ENCODE measurements around the gene ZNF581. TPM values are rescaled to one million over a fixed set of nuclear protein-coding genes. Genes with fewer than 3 reads are reported as not detected.

Gene ZNF581
- polyA plus RNA-seq, 3 donors: 25.1 to 31.6 (median 29.4) TPM

GRCh38 chr19:55693336-55693974 lies 50.0 kb downstream of the ZNF581 start:
- Mint-ChIP-seq H3K4me3 (peak overlapping the region in 1 of 2 donors; percentile 24), H3K27ac (peak overlapping the region in 4 of 7 donors; percentile 15 to 66 (median 38)), H3K9me3 (no peaks in the 10 kb centered on the region), H3K36me3 (peaks cover 69 to 94% of the 10 kb centered on the region in 2 donors), H3K4me1 (no peaks in the 10 kb centered on the region), H3K27me3 (ENCODE audit: low read depth in 3 of 3) (no peaks in the 10 kb centered on the region)
- Histone ChIP-seq H3K4me3 (replicated peaks in 1 of 3; ENCODE audit: low read depth in 2 of 3, low read length in 3 of 3) (no peak overlapping the region), H3K9me3 (replicated peaks in 1 of 2; ENCODE audit: control insufficient read depth in 1 of 2, insufficient read depth in 1 of 2, low read length in 2 of 2) (no peaks in the 10 kb centered on the region), H3K36me3 (replicated peaks in 1 of 2; ENCODE audit: control insufficient read depth in 1 of 2, insufficient read depth in 2 of 2, low read length in 2 of 2) (peaks cover 88 to 99% of the 10 kb centered on the region in 2 donors), H3K4me1 (ENCODE audit: control insufficient read depth in 1 of 2, insufficient read depth in 2 of 2, low read length in 2 of 2) (no peaks in the 10 kb centered on the region), H3K27me3 (ENCODE audit: control insufficient read depth in 2 of 2, insufficient read depth in 2 of 2, low read length in 2 of 2) (no peaks in the 10 kb centered on the region), H3K9ac (ENCODE audit: insufficient read depth, low read length, poor library complexity, severe bottlenecking) (no peak overlapping the region), H3K79me2 (ENCODE audit: insufficient read depth, low read length) (no peaks in the 10 kb centered on the region), H4K20me1 (ENCODE audit: insufficient read depth, low read length) (peaks cover 74% of the 10 kb centered on the region), H2AFZ (ENCODE audit: insufficient read depth, low read depth, low read length, poor library complexity, severe bottlenecking) (no peak overlapping the region), H3K27ac (ENCODE audit: low read depth in 1 of 2, low read length in 2 of 2) (no peak overlapping the region), H3K4me2 (replicated peaks; ENCODE audit: extremely low read depth, low read length, poor library complexity, severe bottlenecking) (no peak overlapping the region)
- no peak for DNase-seq
- WGBS (ENCODE audit: insufficient coverage): 98% methylated on average over 16 of the region's 20 CpGs
- TF ChIP-seq, protein P1, sequence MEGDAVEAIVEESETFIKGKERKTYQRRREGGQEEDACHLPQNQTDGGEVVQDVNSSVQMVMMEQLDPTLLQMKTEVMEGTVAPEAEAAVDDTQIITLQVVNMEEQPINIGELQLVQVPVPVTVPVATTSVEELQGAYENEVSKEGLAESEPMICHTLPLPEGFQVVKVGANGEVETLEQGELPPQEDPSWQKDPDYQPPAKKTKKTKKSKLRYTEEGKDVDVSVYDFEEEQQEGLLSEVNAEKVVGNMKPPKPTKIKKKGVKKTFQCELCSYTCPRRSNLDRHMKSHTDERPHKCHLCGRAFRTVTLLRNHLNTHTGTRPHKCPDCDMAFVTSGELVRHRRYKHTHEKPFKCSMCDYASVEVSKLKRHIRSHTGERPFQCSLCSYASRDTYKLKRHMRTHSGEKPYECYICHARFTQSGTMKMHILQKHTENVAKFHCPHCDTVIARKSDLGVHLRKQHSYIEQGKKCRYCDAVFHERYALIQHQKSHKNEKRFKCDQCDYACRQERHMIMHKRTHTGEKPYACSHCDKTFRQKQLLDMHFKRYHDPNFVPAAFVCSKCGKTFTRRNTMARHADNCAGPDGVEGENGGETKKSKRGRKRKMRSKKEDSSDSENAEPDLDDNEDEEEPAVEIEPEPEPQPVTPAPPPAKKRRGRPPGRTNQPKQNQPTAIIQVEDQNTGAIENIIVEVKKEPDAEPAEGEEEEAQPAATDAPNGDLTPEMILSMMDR (IDR thresholded peaks at IDR 0.05): no peak
- intact Hi-C loops (cut with micrococcal nuclease): no loop called here

GRCh38 chr19:55694241-55694655 lies 50.8 kb downstream of the ZNF581 start:
- no peaks in the 10 kb centered on the region for H3K27me3 Mint-ChIP-seq (ENCODE audit: low read depth in 3 of 3)
- Histone ChIP-seq H3K4me2 (replicated peaks; ENCODE audit: extremely low read depth, low read length, poor library complexity, severe bottlenecking) (no peak overlapping the region), H3K27me3 (ENCODE audit: control insufficient read depth in 2 of 2, insufficient read depth in 2 of 2, low read length in 2 of 2) (no peaks in the 10 kb centered on the region), H3K36me3 (replicated peaks in 1 of 2; ENCODE audit: control insufficient read depth in 1 of 2, insufficient read depth in 2 of 2, low read length in 2 of 2) (peaks cover 80 to 98% of the 10 kb centered on the region in 2 donors), H3K9ac (ENCODE audit: insufficient read depth, low read length, poor library complexity, severe bottlenecking) (no peak overlapping the region), H3K4me1 (ENCODE audit: control insufficient read depth in 1 of 2, insufficient read depth in 2 of 2, low read length in 2 of 2) (no peaks in the 10 kb centered on the region), H3K9me3 (replicated peaks in 1 of 2; ENCODE audit: control insufficient read depth in 1 of 2, insufficient read depth in 1 of 2, low read length in 2 of 2) (no peaks in the 10 kb centered on the region), H3K4me3 (replicated peaks in 1 of 3; ENCODE audit: low read depth in 2 of 3, low read length in 3 of 3) (no peak overlapping the region), H3K79me2 (ENCODE audit: insufficient read depth, low read length) (no peaks in the 10 kb centered on the region), H4K20me1 (ENCODE audit: insufficient read depth, low read length) (peaks cover 67% of the 10 kb centered on the region), H2AFZ (ENCODE audit: insufficient read depth, low read depth, low read length, poor library complexity, severe bottlenecking) (no peak overlapping the region), H3K27ac (ENCODE audit: low read depth in 1 of 2, low read length in 2 of 2) (no peak overlapping the region)
- 93% methylated on average over 11 of the region's 15 CpGs for WGBS (ENCODE audit: insufficient coverage)
- H3K4me1 Mint-ChIP-seq: no peaks in the 10 kb centered on the region
- H3K36me3 Mint-ChIP-seq: peaks cover 70 to 94% of the 10 kb centered on the region in 2 donors
- no peak for DNase-seq
- peak overlapping the region in 1 of 7 donors; percentile 21 for H3K27ac Mint-ChIP-seq
- intact Hi-C loops (cut with micrococcal nuclease): no loop called here
- peaks cover 0 to 2% (median 0%) of the 10 kb centered on the region in 7 donors for H3K9me3 Mint-ChIP-seq
- H3K4me3 Mint-ChIP-seq: no peak overlapping the region
- TF ChIP-seq, protein P1 (IDR thresholded peaks at IDR 0.05): no peak

Measured in CD14-positive monocyte (primary cell).